BJ (cell line): ENCODE data around the gene MAP3K15. TPM values are rescaled to one million over a fixed set of nuclear protein-coding genes. Genes with fewer than 3 reads are reported as not detected.

Experiments
- CTCF ChIA-PET: fragments of 350-600 bp; formaldehyde crosslinking; extraction: SDS; loops from one replicate; lab custom pipeline; 2021; ENCODE audit warnings: antibody characterized with exemption, inconsistent platforms; lab: Yijun Ruan, JAX
- POLR2A ChIA-PET: fragments of 300-600 bp; sonication (Branson Sonifier 250); formaldehyde crosslinking; extraction: SDS; loops from one replicate; lab custom pipeline; 2021; ENCODE audit warnings: antibody characterized with exemption; lab: Charles Lee
- DNase-seq: peaks from one replicate; pipeline ENCODE4 v3.0.0-alpha.2; 2011; ENCODE audit warnings: low read depth
- H3K27me3 ChIP-seq: 2 replicates; pipeline ENCODE4 v1.6.0; 2011; ENCODE audit warnings: low read length; ENCODE audit not compliant: control insufficient read depth, insufficient read depth
- H3K36me3 ChIP-seq: 2 replicates; pipeline ENCODE4 v1.5.1; 2011; ENCODE audit warnings: low read length; ENCODE audit not compliant: control insufficient read depth, insufficient read depth
- H3K4me3 ChIP-seq: 2 replicates; pipeline ENCODE4 v1.5.1; 2011; ENCODE audit warnings: low read depth, mild to moderate bottlenecking, control low read depth, low read length
- CTCF ChIP-seq: IDR thresholded peaks from 2 replicates; pipeline ENCODE4 v1.5.1; 2011; ENCODE audit warnings: low read depth, mild to moderate bottlenecking, control low read depth, inconsistent platforms, low read length, moderate library complexity; ENCODE audit not compliant: insufficient read depth
- polyA plus RNA-seq: library from polyadenylated mRNA; depleted of rRNA; stranded (reverse); fragments of >200 nt; gene quantifications from 2 replicates; pipeline ENCODE4 v1.2.3, GENCODE V29; 2011

MAP3K15 gene
- polyA plus RNA-seq, 1 experiment: 0.04 TPM

GRCh38 chrX:19343535-19344408, 171.5 kb downstream of the MAP3K15 start, which contains the start of gene PDHA1:
Gene PDHA1 (plus strand): TSS chrX:19343927. CDS start chrX:19344038, 111 bp downstream.
- Histone ChIP-seq H3K27me3 (no peaks in the 10 kb centered on the region), H3K4me3 (peak within 1 kb of the TSS; percentile 77), H3K36me3 (no peaks in the 10 kb centered on the region)
- ChIA-PET POLR2A (interaction anchor here (0.6 kb wide), 1 partner anchor 563 kb away, joined by 3 read pairs; no protein-coding TSS in a partner anchor), CTCF (no interaction called here)
- TF ChIP-seq CTCF: no peak
- DNase-seq: peak; percentile 41

- TF ChIP-seq CTCF: no peak
- no peak for DNase-seq
- H3K4me3 ChIP-seq: peak overlapping the region; percentile 39
- H3K36me3 ChIP-seq: no peaks in the 10 kb centered on the region
- POLR2A ChIA-PET: no interaction called here
- CTCF ChIA-PET: interaction anchor here (1.4 kb wide), 2 partner anchors 10 to 412 kb away, joined by 4 to 6 read pairs; no protein-coding TSS in a partner anchor
- H3K27me3 ChIP-seq: no peaks in the 10 kb centered on the region
These were observed 172.2 kb downstream of the MAP3K15 start for GRCh38 chrX:19343085-19343534.

- CTCF ChIA-PET: interaction anchor here (0.6 to 1.4 kb wide), 3 partner anchors 10 to 1645 kb away, joined by 3 to 6 read pairs (median 4); no protein-coding TSS in a partner anchor
- TF ChIP-seq CTCF: no peak
- no peak for DNase-seq
- no peak overlapping the region for H3K4me3 ChIP-seq
- POLR2A ChIA-PET: interaction anchor here (0.6 kb wide), 1 partner anchor 513 kb away, joined by 3 read pairs; no protein-coding TSS in a partner anchor
- no peaks in the 10 kb centered on the region for H3K36me3 ChIP-seq
- no peaks in the 10 kb centered on the region for H3K27me3 ChIP-seq
These were observed 172.9 kb downstream of the MAP3K15 start for GRCh38 chrX:19342331-19342906.

GRCh38 chrX:19334945-19335626, 180.2 kb downstream of the MAP3K15 start:
- DNase-seq: no peak
- Histone ChIP-seq H3K36me3 (no peaks in the 10 kb centered on the region), H3K27me3 (no peaks in the 10 kb centered on the region; the same call in 1 of the 2 replicates), H3K4me3 (no peak overlapping the region)
- no peak for TF ChIP-seq CTCF
- POLR2A ChIA-PET: no interaction called here
- CTCF ChIA-PET: interaction anchor here (1.0 to 2.3 kb wide), 6 partner anchors 399 to 980 kb away, joined by 3 to 12 read pairs (median 4); partner anchors contain the start of gene SCML2
